IPS DF 19.7 (cell line): ENCODE measurements around the gene MLPH.

ENCODE experiments used
- DNase-seq: peaks from one replicate; pipeline ENCODE4 v3.0.0-alpha.2; 2013; ENCODE audit warnings: low read depth, low spot score

MLPH gene

GRCh38 chr2:237498341-237498740 lies 11.3 kb downstream of the MLPH start:
- DNase-seq = no peak

DNA sequence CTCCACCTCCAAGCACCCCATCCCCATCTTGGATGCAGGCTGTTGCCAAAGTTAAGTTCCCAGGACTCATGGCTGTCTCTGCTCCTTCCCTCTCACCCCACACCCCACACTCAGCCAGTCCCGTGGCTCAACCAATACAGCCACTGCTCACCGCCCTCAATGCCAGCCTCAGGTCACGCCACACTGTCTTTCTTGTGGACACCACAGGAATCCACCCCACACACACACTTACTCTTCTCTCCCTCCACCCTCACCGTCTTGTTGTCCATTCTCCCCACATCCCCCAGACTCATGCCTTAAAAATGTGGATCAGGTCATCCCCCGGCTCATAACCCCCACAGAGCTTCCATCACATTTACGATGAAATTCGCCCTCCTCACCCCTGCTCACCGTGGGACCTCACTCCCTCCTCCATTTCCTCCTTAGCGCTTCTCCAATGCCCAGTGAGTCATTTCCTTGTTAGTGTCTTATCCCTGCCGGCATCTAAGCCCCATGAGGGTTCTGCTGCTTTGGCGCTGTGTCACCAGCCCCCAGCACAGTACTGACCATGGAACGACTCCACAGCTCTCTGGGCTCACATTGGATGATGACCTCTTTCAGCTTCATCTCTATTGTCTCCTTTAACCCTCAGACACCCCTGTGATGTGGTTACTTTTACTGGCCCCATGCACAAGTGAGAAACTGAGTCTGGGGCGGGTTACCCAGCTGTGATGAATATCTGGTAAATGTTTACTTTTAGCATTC lies 13.8 kb downstream of the MLPH start:
- no peak for DNase-seq

DNA sequence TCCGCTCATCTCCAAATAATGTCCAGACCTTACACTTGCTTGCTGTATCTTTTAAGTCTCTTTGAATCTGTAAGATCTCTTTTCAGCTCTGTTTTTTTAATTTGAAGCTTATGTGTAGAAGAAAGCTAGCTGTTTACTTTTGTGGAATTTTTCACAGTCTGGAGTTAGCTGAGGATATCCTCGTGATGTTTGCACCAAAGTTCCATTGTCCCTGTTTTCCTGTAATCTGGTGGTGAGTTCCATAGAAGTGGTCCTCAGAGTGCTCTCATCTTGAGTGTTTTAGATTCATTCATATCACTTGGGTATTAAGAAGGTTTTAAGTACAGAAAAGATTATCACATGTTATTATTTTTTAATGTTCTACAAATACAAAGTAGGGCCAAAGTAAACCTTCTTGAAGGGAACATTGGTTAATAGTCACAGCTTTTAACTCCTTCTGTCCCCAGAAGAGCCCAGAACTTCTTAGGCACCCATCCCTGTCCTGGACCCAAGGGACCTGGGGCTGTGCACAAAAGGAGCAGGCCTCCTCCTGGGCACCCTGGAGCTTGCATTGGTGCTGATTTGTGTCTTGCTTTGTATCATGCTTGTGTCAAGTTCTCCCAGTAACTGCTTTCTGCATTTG lies 15.0 kb downstream of the MLPH start:
- DNase-seq = no peak

DNA sequence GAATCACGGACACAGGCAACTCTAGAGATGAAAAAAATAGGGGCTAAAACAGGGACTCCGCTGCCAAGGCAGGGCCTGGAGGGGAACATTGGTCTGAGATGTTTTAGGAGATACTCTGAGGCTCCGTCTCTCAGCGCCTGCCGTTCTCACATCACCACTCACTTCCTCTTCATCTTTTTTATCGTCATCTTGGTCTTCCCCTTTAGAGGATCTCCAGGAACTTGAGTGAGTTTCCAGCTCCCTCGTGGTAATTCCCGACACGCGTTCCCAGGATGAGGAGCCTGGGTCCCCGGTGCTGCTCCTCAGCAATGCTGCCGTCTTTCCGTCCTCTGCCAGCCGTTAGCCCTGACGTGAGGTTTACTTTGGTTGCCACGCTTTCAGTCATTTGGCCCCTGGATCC lies 16.1 kb downstream of the MLPH start:
- DNase-seq = no peak

DNA sequence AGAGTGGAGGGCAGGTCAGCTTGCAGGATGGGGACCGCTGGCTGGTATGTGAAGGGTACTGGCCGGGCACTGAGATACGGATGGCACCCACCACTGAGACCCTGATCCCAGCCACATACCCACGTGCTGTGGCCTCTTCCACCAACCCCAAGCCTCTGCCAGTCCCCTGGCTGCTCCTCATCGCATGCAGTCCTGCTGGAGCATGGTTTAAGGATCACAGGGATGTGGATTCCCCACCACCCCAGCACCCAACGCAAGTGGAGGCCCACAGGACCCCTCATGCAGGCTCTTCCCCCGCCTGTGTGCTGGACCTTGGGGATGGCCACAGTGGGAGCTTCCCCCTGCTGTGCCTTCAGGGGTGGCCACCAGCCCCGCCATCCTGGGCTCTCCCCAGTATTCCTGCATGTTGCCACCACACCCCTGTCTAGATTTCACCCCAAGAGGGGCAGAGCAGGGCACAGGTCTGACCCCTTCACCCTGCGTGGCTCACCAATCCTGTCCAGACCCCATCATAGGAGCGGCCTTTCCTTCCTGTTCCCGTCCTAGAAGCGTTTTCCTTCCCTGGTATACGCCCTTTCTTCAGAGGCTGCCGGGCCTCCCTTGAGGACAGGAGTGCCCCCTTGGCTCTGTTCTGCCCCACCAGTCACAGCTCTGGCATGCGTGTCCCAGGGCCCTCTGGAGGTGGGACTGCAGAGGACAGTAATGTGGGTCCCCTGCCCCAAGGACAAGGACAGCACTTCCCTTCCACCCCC lies 18.3 kb downstream of the MLPH start:
- no peak for DNase-seq

GRCh38 chr2:237507512-237507911 lies 20.5 kb downstream of the MLPH start:
- DNase-seq = no peak

DNA sequence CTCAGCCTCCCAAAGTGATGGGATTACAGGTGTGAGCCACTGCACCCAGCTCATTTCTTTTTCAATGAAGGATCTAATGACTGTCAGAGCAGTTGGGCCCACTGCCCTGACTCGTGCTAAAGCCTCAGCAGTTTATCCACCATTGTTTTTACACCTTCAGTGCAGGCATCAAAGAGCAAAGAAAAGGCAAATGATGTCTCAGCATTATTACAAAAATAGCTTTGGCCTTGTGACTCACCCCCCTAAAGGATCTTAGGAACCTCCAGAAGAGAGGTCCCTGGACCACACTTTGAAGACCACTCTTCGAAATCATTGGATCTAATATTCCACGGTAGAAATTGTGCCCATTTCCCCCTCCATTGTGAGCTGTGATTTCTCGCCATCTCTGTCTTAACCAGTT lies 21.3 kb downstream of the MLPH start:
- no peak for DNase-seq

GRCh38 chr2:237509151-237509550 lies 22.1 kb downstream of the MLPH start:
- no peak for DNase-seq

GRCh38 chr2:237509905-237510304 lies 22.9 kb downstream of the MLPH start:
- no peak for DNase-seq

DNA sequence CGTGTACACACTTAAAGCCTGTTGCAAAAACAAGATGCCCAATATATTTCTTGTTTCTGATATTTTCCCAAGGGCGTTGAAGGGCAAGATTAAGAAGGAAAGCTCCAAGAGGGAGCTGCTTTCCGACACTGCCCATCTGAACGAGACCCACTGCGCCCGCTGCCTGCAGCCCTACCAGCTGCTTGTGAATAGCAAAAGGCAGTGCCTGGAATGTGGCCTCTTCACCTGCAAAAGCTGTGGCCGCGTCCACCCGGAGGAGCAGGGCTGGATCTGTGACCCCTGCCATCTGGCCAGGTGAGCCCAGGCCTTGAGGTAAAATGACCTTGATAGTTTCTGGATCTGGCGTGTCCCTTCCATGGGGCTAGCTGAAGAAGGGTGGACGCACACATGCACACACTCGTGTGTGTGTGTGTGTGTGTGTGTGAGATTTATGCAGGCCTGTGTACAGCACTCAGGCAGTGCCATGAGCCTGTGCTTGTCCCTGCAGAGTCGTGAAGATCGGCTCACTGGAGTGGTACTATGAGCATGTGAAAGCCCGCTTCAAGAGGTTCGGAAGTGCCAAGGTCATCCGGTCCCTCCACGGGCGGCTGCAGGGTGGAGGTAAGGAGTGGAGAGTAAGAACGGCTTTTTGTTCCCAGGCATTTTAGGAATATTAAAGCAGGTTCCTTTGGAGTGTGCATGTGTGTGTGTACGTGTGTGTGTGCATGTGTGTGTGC lies 23.6 kb downstream of the MLPH start:
- no peak for DNase-seq

DNA sequence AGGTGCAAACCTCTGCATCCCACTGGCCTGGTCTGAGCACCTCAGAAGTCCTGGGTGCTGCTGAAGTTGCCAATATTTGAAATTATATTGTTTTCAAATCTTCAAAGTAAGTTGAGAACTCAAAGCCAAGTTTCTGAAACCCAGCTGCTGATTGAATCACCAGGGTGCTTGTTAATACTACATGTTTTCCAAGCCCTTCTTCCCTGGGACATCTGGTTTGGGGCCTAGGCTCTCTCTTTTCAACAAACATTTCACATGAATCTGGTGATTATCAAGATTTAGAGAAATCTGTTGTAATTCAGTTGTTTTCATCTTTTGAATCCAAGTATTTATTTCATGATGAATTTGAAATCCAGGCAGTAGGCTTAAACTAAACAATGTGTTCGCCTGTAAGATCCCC lies 24.4 kb downstream of the MLPH start:
- DNase-seq = no peak

DNA sequence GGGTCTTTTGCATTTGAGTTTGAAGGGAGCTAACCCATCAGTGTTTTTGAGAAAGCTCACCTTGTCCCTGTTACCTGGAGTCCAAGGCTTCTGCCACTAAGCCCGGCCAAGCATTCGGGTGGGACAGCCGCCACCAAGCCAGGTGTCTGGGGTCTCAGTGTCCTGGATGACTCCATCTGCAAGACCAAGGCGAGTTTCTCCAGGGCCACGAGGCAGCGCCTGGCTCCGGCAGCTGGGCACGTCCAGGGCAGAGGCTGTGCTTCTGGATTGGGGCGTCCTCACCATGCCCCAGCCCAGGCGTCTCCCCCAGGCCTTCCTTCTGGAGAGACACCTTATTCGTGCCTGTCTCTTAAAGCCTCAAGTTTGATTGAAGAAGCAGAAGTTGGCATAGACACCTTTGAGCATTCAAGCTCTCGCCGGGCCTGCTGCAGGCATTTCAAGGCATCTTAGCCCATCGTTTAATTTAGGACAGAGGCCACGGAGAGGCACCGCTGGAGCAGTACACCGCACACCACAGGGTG lies 24.9 kb downstream of the MLPH start:
- no peak for DNase-seq

DNA sequence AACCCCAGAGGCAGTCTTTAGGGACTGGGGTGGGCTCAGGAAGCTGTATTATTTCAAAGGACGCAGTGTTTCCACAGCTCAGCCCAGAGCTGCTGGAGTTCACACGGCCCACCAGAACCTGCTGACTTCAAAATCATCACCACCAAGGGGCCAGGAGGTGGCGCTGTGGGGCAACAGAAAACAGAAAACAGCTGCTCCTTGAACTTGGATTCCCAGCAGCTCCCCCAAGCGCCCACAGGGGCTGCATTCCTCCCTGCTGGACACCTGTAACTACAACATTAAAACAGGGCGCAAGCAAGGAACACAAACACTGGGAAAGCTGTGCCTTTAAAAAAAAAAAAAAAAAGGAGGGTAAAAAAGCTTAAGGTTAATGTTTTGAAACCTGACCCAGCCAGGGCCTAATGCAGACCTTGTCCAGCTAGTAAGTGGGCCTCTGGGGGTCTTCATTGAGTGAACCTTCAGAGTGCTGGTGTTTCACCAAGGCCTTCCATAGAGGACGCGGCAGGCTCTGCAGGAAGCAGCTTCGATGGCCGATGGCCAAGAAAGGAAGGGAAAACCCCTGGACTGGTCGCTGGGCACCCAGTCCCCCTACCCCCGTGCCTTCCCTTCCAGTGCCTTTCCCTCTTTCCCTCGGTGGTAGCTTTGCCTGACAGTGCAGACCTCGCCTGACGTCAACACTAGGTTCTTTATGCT lies 25.9 kb downstream of the MLPH start:
- peak; percentile 76 for DNase-seq

- DNase-seq = no peak
These were observed 26.6 kb downstream of the MLPH start for GRCh38 chr2:237513693-237514092.

GRCh38 chr2:237514474-237515130 lies 27.6 kb downstream of the MLPH start:
- no peak for DNase-seq

DNA sequence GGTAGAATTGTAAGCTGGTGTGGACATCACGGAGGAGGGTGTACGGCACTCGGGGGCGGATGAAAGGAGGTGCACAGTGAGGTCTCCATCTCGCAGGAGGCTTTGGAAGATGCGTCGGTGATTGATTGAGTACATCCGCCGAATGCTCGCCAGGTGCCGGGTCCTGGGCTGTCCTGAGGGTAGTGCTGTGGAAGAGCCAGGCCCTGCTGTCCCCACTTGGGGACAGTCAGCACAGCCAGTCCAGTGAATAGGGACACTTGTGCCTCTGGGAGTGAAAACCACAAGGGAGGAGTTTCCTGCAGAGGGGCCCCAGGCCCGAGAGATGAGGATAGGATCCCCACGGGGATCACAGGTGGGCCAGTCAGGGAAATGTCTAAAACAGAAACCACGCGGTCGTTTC lies 28.1 kb downstream of the MLPH start:
- DNase-seq = no peak

GRCh38 chr2:237515621-237516275 lies 28.7 kb downstream of the MLPH start:
- no peak for DNase-seq

- DNase-seq = no peak
These were observed 30.1 kb downstream of the MLPH start for GRCh38 chr2:237517163-237517562.

DNA sequence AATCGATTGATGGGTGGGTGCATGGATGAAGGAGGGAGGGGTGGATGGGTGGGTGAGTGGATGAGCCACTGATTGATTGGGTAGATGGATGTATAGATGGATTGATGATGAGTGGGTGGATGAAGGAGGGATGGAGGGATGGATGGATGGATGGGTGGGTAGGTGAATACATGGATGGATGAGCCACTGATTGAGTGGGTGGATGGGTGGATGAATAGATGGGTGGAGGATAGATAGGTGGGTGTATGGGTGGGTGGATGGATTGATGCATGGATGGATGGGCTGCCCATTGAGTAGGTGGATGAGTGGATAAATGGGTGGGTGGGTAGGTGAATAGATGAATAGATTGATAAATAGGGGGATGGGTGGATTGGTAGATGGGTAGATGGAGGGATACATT lies 30.9 kb downstream of the MLPH start:
- no peak for DNase-seq

DNA sequence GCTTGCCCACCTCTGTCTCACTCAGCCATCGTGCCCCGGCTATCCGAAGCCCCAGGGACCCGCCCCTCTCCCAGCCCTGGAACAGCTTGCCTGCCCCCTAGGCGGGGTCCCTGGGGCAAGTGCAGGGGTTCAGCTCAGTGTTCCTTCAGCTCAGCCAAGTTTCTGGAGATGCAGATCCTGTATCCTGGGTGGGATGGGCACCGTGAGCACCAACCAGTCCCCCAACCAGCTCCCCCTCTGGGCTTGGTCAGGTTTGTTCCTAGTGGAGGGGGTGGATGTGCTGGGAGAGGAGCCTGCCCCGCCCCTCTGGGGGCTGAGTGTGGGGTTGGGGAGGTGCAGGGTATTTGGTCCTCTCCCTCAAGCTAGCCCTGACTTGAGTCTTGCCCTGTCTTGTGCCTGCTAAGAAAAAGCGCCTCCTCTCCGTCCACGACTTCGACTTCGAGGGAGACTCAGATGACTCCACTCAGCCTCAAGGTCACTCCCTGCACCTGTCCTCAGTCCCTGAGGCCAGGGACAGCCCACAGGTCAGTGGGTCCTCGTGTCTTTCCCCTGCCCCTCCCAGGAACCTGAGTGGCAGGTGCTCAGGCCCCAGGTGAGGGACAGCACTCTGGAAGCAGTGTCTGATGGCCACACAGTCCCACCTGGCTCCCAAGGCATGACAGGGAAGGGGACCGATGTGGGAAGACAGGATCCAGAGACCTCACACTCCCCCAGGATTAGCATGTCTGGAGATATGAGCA lies 32.6 kb downstream of the MLPH start:
- DNase-seq = no peak
